Measurements from ENCODE around the gene U2AF2.

U2AF2 gene

DNA sequence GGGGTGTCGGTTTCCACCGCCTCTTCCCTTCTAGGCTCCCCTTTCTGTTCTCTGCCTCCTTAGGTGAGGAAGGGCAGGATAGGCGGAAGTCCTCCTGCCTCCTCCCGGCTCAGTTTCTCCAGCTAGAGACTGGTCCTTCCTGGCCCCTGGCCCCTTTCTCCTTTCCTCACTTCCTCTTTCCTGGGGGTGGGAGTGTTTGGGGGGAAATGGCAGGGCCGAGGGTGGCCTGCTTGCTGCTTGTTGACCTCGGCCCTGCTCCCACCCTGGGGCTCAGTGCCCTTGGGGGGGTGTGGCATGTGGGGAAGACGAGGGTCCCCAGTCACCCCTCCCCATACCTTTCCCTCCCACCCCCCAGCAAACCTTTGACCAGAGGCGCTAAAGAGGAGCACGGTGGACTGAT, 5.0 kb downstream of the U2AF2 start:
- DNase-seq, result no peak

DNA sequence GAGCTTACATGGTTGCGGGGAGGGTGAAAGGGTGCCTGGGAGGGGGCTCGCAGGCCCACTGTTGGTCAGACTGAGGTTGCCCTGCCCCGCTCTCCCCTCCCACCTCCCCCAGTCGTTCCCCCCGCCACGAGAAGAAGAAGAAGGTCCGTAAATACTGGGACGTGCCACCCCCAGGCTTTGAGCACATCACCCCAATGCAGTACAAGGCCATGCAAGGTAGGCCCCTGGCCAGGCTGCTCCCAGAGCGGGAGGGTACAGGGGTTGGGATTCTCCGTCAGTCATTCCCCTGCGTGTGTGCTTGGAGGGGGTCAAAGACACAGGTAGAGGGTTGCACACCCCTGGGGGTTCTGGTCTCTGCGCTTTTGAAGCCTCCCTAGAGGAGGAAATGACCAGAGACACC, 5.6 kb downstream of the U2AF2 start:
- no peak for DNase-seq

- no peak for DNase-seq
These were observed 6.2 kb downstream of the U2AF2 start for GRCh38 chr19:55660991-55661390.

GRCh38 chr19:55661826-55662225, 7.0 kb downstream of the U2AF2 start:
- no peak for DNase-seq

DNA sequence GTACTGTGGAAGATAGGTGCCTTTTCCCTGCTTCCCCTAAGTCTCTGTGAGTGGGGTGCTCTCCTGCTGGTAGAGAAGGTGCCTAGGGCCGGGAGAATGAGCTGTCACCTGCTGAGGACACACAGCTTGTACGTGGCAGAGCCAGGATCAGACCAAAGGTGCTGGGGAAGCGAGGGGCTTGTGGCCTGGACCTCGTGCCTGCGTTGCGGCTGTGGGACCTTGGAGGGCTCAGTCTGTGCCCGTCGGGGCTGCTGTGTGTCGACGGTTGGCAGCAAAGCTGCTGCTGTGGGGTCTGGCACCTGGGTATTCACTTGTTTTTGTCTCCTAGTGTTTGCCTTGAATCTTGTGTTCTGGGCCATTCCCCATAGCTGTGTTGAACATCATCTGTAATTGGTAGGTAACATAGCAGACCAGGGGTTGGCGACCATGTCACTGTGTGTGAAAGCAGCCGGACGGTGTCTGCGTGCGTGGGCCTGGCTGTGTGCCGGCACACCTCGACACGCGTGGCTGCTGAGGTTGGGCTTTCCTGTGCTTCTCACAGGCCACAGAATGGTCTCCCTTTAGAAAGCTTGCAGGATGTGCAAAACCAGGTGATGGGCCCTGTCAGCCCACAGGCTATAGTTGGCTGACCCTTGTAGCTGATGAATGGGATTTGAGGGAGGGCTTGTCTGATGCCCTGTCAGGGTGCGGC, 9.2 kb downstream of the U2AF2 start:
- no peak for DNase-seq

DNA sequence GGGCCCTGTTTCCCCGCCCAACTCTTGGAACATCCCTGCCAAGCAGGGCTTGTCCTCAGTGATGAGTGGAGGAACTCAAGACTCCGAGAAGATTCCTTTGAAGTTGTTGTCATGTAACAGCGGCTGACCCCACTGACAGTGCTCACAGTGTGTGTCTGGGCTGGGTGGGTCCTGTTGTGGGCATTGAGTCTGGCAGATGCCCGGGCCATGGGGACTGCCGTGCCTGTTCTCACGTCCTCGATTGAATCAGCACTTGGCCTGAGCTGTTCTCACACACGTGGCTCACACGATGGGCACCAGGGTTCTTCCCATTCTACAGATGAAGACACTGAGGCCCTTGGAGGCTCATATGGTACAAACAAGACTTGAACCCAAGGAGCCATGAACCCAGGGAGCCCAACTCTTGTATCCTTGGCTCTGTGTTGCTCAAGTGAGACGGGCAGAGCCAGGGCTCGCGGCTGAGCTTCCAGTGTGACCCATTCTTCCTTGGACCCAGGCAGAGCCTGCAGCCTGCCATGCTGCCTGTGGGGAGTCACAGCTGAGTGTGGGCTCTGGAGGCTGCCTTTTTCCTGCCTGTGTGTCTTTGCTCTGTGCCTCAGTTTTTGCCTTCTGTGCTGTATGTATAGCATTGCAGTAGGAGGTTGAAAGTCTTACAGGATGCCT, 11.6 kb downstream of the U2AF2 start:
- no peak for DNase-seq

DNA sequence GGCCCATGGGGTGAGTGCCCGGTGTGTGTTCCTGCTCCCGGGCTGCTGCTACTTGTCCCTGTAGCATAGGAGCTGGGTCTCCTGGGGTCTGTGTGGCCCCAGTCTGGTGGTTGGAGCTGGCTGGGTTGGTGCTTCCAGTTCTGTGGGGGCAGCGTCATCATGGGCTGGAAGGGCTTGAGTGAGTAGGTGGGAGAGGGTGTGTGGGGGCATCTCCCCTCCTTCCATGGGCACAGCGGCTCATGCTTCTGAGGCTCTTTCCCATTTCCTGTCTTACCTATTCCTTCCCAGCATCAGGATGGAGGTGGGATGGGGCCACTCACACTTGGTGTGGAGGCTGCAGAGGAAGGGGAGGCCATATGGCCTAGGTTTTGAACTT, 12.2 kb downstream of the U2AF2 start:
- DNase-seq, result no peak

GRCh38 chr19:55667511-55667910, 12.7 kb downstream of the U2AF2 start:
- no peak for DNase-seq

DNA sequence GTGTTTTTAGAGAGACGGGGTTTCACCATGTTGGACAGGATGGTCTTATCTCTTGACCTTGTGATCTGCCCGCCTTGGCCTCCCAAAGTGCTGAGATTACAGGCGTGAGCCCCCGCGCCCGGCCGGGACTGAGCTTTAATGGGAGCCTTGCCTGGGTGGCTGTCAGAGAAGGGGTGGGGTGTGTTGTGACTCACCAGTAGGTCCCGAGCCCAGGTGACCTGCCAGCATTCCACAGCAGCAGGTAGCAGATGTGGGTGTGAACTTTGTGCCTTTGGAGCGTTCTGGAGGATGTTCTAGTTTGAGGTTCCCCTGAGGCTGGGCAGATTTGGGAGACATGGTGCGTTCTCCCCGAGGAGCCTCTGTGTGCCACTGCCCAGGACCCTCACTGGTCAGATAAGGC, 13.1 kb downstream of the U2AF2 start:
- no peak for DNase-seq

DNA sequence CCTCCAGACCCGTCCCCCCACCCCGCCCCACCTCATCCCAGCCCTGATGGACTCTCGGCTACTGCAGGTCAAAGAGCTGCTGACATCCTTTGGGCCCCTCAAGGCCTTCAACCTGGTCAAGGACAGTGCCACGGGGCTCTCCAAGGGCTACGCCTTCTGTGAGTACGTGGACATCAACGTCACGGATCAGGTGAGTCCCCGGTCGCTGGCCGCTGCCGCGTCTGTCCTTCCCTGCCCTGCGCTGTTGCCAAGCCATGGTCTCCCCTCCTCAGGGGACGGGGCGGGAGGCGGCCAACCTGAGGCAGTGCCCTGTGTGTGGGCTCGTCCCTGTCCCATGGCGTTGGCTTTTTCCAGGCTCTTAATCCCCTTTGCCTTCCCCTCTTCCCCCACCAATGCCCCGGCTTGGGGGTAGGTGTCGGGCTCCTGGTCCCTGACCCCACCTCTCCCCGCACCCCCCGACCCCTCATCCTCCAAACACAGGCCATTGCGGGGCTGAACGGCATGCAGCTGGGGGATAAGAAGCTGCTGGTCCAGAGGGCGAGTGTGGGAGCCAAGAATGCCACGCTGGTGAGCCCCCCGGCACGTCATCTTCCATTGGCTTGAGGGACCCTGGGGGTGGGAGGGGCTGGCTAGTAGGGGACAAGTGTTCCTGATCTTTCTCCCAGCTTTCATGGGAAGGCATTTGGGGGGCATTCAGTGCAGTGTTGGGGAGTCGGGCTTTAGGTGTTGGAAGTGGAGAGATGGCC, 13.9 kb downstream of the U2AF2 start:
- no peak for DNase-seq

GRCh38 chr19:55669418-55670279, 14.8 kb downstream of the U2AF2 start:
- DNase-seq, result no peak

GRCh38 chr19:55670280-55671053, 15.6 kb downstream of the U2AF2 start:
- no peak for DNase-seq

DNA sequence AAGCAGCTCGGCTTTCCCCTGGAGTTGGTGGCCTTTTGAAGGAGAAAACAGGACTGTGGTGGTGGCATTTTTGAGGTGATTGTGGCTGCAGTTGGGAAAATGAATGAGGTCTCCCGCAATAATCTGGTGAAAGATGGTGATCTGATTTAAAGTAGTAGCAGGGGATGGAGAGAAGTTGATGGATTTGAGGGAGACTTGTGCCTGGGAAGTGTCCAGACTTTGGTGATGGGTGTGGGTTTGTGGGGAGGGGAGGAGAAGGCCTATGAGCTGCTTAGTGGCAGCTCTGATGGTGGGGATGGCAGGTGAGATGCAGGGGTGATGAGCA, 16.2 kb downstream of the U2AF2 start:
- DNase-seq, result no peak

- DNase-seq, result no peak
These were observed 17.6 kb downstream of the U2AF2 start for GRCh38 chr19:55672418-55672817.

- no peak for DNase-seq
These were observed 18.6 kb downstream of the U2AF2 start for GRCh38 chr19:55673465-55673864.

- no peak for DNase-seq
These were observed 19.1 kb downstream of the U2AF2 start for GRCh38 chr19:55673889-55674288.

DNA sequence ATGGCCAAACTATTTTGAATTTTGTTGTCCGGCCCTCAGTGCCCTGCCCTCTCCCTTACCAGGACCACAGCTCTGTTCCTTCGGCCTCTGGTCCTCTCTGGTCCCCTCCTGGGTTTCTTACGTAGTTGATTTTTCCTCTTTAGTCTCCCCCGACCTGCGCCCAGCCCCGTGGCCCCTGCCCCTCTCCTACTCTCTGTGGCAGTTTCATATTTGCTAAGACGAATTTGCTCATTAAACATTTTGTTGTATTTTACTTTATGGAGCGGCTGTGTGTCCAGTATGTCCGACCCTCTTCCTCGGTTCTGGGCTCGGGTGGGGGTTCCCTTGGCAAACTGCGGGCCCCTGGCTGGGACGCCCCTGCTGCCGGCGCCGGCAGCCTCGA, 19.6 kb downstream of the U2AF2 start:
- DNase-seq, result no peak

- DNase-seq, result peak; percentile 92 to 98 (median 96)
These were observed 20.2 kb downstream of the U2AF2 start, which contains the start of gene EPN1 for GRCh38 chr19:55674841-55675660. Gene EPN1 (plus strand): TSS chr19:55675226. CDS start chr19:55678628, 3,402 bp downstream.

GRCh38 chr19:55675661-55676354, 21.0 kb downstream of the U2AF2 start:
- DNase-seq, result no peak

DNA sequence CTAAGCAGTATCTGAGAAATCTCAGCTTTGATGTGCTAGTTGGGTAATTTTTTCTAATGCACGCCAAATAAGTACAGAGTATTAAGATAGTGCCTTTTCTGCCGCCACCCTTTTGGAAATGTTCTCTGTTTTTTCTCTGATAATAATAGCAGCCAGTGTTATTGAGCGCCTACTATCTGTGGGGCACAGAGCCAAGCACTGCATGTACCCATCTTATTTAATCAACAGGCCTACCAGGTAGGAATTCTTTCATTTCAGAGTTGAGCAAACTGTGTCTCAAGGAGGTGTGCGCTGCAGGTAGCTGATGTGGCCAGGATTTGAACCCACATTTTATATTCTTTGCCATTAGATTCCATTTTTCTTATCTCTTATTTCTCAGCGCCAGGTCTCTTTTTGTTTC, 21.5 kb downstream of the U2AF2 start:
- DNase-seq, result no peak

All from stimulated activated naive CD4-positive, alpha-beta T cell (primary cell).